Esophagus muscularis mucosa (tissue), 3 donors: ENCODE measurements around the gene TBCD.

Experiments used
- CTCF ChIP-seq, 3 experiments: fragments of 200-600 bp in 2 of 3; fragments of 450-650 bp in 1 of 3; sonication (generic) in 2 of 3; IDR thresholded peaks; one replicate each; pipeline ENCODE4 v1.5.1; 2017 to 2019; ENCODE audit warnings: antibody characterized with exemption in 3 of 3, mild to moderate bottlenecking in 2 of 3, moderate library complexity in 1 of 3
- POLR2A ChIP-seq: fragments of 450-650 bp; IDR thresholded peaks from one replicate; pipeline ENCODE4 v1.6.1; 2017; ENCODE audit warnings: antibody characterized with exemption, moderate library complexity, mild to moderate bottlenecking, low read depth

- TF ChIP-seq CTCF (IDR thresholded peaks at IDR 0.05) (no peak), POLR2A (no peak)
These were observed 113.4 kb downstream of the TBCD start for GRCh38 chr17:82865274-82865673.
